Measurements from ENCODE around the gene CDKL4.

DNA sequence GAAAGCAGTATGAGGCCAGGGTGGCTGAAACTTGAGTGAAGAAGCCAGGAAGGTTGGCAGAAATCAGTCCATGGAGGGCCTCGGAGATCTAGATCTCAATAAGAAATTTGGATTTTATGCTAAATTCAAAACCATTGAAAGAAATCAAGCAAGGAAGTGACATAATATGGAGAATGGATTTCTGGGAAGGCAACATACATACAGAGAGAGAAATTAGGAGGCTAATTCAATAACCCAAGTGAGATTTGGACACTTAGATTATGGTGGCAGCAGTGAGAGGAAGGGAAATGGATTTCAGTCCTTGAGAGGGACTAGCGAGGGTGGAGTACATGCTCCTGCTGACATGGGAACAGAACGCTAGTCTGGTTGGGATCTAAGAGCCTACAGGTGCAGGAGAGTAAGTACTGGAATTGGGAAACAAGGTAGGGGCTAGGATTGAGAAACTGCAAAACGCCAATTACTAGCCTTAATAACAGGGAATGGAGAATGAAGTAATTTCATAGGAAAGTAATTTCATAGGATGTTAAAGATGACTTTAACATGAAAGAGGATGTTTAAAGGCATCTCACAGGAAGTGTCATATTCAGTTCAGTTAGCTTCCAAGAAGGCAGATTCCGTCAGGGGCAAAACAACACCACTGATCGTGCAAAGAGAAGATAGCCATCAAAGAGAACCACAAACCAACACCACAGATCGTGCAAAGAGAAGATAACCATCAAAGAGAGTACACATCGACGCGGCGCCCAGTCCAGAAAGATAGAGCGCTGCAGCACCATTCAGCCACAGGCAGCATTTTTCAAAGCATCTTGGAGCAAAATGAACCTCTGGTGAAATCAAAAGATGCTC lies 27.2 kb downstream of the CDKL4 start:
- TF ChIP-seq, protein P1, sequence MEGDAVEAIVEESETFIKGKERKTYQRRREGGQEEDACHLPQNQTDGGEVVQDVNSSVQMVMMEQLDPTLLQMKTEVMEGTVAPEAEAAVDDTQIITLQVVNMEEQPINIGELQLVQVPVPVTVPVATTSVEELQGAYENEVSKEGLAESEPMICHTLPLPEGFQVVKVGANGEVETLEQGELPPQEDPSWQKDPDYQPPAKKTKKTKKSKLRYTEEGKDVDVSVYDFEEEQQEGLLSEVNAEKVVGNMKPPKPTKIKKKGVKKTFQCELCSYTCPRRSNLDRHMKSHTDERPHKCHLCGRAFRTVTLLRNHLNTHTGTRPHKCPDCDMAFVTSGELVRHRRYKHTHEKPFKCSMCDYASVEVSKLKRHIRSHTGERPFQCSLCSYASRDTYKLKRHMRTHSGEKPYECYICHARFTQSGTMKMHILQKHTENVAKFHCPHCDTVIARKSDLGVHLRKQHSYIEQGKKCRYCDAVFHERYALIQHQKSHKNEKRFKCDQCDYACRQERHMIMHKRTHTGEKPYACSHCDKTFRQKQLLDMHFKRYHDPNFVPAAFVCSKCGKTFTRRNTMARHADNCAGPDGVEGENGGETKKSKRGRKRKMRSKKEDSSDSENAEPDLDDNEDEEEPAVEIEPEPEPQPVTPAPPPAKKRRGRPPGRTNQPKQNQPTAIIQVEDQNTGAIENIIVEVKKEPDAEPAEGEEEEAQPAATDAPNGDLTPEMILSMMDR (IDR thresholded peaks at IDR 0.05) = no peak
- TF ChIP-seq EP300 (IDR thresholded peaks at IDR 0.05) = no peak
- no peak for TF ChIP-seq POLR2A (IDR thresholded peaks at IDR 0.05)

Measured in suprapubic skin (tissue), 3 donors.